C4-2B (cell line): ENCODE results near the gene ZMYND19.

Experiments
- ZFX ChIP-seq: fragments of 450-650 bp; IDR thresholded peaks from 2 replicates; pipeline ENCODE4 v1.6.1; 2017
- TF ChIP-seq, protein P1 (sequence below): fragments of 450-650 bp; conservative IDR thresholded peaks from 2 replicates; pipeline ENCODE4 v1.5.1; 2017; ENCODE audit warnings: mild to moderate bottlenecking

DNA sequence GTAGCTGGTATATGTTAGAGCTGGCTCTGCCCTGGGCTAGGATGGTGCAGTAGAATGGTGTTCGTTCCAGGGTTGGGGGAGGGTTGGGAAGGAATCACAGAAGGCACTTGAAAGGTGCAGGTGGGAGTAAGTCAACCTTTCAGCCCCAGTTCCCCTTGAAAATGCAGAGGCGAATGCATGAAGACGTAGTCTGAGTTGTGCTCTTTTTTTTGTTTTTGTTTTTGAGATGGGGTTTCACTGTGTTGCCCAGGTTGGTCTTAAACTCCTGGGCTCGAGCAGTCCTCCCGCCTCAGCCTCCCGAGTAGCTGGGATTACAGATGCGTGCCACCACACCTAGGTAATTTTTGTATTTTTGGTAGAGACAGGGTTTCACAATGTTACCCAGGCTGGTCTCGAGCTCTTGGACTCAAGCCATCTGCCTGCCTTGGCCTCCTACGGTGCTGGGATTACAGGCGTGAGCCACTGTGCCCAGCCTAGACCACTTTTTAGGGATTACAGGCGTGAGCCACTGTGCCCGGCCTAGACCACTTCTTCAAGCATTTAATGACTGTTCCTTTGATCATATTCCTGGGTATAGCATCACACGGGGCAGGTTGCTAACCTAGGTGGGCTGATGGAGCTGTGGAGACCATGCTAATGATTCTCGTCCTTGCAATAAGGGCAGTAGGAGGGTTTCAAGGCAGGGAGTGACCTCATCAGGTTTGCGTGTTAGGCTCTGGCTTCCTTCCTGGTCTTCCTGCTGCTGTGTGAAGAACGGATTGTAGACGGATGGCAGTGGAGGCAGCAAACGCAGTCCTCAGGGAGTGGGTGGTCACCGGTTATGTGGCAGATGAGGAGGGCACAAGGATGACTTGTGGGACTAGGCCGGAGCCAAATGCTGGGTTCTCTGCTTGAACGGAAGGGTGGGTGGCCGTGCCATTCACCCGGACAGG is 42.2 kb upstream of the ZMYND19 start:
- TF ChIP-seq, protein P1, sequence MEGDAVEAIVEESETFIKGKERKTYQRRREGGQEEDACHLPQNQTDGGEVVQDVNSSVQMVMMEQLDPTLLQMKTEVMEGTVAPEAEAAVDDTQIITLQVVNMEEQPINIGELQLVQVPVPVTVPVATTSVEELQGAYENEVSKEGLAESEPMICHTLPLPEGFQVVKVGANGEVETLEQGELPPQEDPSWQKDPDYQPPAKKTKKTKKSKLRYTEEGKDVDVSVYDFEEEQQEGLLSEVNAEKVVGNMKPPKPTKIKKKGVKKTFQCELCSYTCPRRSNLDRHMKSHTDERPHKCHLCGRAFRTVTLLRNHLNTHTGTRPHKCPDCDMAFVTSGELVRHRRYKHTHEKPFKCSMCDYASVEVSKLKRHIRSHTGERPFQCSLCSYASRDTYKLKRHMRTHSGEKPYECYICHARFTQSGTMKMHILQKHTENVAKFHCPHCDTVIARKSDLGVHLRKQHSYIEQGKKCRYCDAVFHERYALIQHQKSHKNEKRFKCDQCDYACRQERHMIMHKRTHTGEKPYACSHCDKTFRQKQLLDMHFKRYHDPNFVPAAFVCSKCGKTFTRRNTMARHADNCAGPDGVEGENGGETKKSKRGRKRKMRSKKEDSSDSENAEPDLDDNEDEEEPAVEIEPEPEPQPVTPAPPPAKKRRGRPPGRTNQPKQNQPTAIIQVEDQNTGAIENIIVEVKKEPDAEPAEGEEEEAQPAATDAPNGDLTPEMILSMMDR, result no peak
- no peak for TF ChIP-seq ZFX
